Mesendoderm (in vitro differentiated cells): ENCODE results near the gene AKT1.
"Not testable (repeated sequence)": the region's sequence is repeated elsewhere in the genome, so short reads cannot be mapped to it uniquely, and the experiment has no call there.

Experiments
- DNase-seq: peaks from one replicate; pipeline ENCODE4 v3.0.0; 2013
- H2AK5ac ChIP-seq: 2 replicates; pipeline ENCODE4 v1.6.1; 2013; ENCODE audit warnings: low read length, inconsistent platforms
- H2BK120ac ChIP-seq: 2 replicates; pipeline ENCODE4 v1.6.1; 2013; ENCODE audit warnings: low read depth, mild to moderate bottlenecking, low read length, moderate library complexity, mixed read lengths
- H2BK15ac ChIP-seq: replicated peaks from 2 replicates; pipeline ENCODE4 v1.6.1; 2013; ENCODE audit warnings: low read depth, mild to moderate bottlenecking, moderate library complexity
- H2BK5ac ChIP-seq: 2 replicates; pipeline ENCODE4 v1.6.1; 2013; ENCODE audit warnings: low read length, inconsistent platforms
- H3K18ac ChIP-seq: 2 replicates; pipeline ENCODE4 v1.6.1; 2013; ENCODE audit warnings: mild to moderate bottlenecking, low read length, mixed read lengths
- H3K23ac ChIP-seq: one replicate; pipeline ENCODE4 v1.6.1; 2013; ENCODE audit warnings: low read length
- H3K27ac ChIP-seq: 2 replicates; pipeline ENCODE4 v1.5.1; 2013; ENCODE audit warnings: low read depth, mild to moderate bottlenecking, inconsistent platforms, low read length, moderate library complexity
- H3K27me3 ChIP-seq: 2 replicates; pipeline ENCODE4 v1.6.1; 2013; ENCODE audit warnings: low read length, control low read depth, mild to moderate bottlenecking, inconsistent platforms; ENCODE audit not compliant: insufficient read depth, poor library complexity
- H3K36me3 ChIP-seq: 2 replicates; pipeline ENCODE4 v1.6.1; 2013; ENCODE audit warnings: low read length, inconsistent platforms; ENCODE audit not compliant: control insufficient read depth, insufficient read depth
- H3K4ac ChIP-seq: one replicate; pipeline ENCODE4 v1.6.1; 2013; ENCODE audit warnings: low read depth, mild to moderate bottlenecking, low read length, moderate library complexity
- H3K4me1 ChIP-seq: 2 replicates; pipeline ENCODE4 v1.6.1; 2013; ENCODE audit warnings: low read depth, low read length, inconsistent platforms; ENCODE audit not compliant: control insufficient read depth
- H3K4me2 ChIP-seq: 2 replicates; pipeline ENCODE4 v1.6.1; 2013; ENCODE audit warnings: low read length
- H3K4me3 ChIP-seq: 2 replicates; pipeline ENCODE4 v1.5.1; 2013; ENCODE audit warnings: mild to moderate bottlenecking, low read length
- H3K56ac ChIP-seq: one replicate; pipeline ENCODE4 v1.6.1; 2013; ENCODE audit warnings: low read length
- H3K79me1 ChIP-seq: 2 replicates; pipeline ENCODE4 v1.6.1; 2013; ENCODE audit warnings: low read length, inconsistent platforms
- H3K79me2 ChIP-seq: 2 replicates; pipeline ENCODE4 v1.6.1; 2013; ENCODE audit warnings: mild to moderate bottlenecking, low read length; ENCODE audit not compliant: control insufficient read depth, insufficient read depth
- H3K9ac ChIP-seq: 2 replicates; pipeline ENCODE4 v1.6.1; 2013; ENCODE audit warnings: low read length, inconsistent platforms
- H4K5ac ChIP-seq: one replicate; pipeline ENCODE4 v1.6.1; 2013; ENCODE audit warnings: low read length
- H4K8ac ChIP-seq: one replicate; pipeline ENCODE4 v1.6.1; 2013; ENCODE audit warnings: low read depth, mild to moderate bottlenecking, control low read depth, low read length, moderate library complexity
- WGBS: extraction: QIAGEN DNeasy Blood & Tissue Kit; methylation state at CpG from one replicate; pipeline ENCODE4 v1.1.7; 2013; ENCODE audit warnings: low lambda C conversion rate, missing lambda C conversion rate; ENCODE audit not compliant: insufficient coverage; ENCODE audit errors: extremely low coverage; 5-methylcytosine and 5-hydroxymethylcytosine counted together

The AKT1 gene

DNA sequence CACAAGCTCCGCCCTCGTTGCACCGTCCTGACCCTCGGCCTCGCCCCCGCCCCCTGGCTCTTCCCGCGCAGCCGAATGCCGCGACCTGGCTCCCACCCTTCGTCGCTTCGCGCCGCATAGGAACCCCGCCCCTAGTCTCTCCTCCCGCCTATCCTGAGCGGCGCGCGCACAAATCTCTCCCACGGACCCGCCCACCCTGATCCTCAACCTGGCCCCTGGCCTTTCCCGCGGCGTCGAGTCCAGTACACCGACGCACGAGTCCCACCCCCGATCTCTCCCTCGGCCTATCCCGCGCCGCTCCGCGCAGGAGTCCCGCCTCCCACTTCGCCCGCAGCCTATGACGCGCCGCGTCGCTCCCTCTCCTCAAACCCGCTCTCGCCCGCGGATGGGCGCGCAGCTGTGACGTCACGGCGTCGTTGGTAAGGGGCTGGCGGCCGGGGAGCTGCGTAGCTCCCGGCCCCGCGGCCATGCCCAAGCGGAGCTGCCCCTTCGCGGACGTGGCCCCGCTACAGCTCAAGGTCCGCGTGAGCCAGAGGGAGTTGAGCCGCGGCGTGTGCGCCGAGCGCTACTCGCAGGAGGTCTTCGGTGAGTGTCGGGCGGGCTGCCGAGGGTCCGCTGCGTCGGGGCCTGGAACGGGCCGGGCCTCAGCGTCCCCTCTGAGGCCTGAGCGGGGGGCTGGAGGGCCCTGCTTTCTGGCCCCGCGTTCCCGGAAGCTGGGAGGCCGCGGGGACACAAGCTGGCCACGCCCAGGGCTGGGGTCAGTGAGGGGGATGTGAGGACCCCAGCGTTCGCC lies 42.6 kb downstream of the AKT1 start, which contains the start of gene SIVA1:
Gene SIVA1, plus strand, starts transcription at position 413 of the 793 bp plus-strand sequence. Its CDS starts 55 bp downstream, at position 468.
- Histone ChIP-seq H2AK5ac (no peak within 1 kb of the TSS), H3K9ac (peak within 1 kb of the TSS; percentile 95), H4K5ac (no peak within 1 kb of the TSS), H2BK15ac (no peak within 1 kb of the TSS), H3K4me1 (peaks cover 4% of the 10 kb centered on the region), H3K4me2 (peak within 1 kb of the TSS; percentile 83), H3K27ac (peak within 1 kb of the TSS; percentile 34), H2BK120ac (no peak within 1 kb of the TSS), H4K8ac (no peak within 1 kb of the TSS), H3K18ac (peak within 1 kb of the TSS; percentile 64), H3K79me1 (peaks cover 27% of the 10 kb centered on the region), H3K4me3 (peak within 1 kb of the TSS; percentile 91), H3K79me2 (peaks cover 32% of the 10 kb centered on the region), H2BK5ac (no peak within 1 kb of the TSS), H3K4ac (peak within 1 kb of the TSS; percentile 1), H3K56ac (peak within 1 kb of the TSS; percentile 92), H3K36me3 (peaks cover 8% of the 10 kb centered on the region), H3K27me3 (no peaks in the 10 kb centered on the region), H3K23ac (peak within 1 kb of the TSS; percentile 48)
- no CpG with 5 or more reads among the region's 95 CpGs for WGBS
- peak; percentile 100 for DNase-seq

DNA sequence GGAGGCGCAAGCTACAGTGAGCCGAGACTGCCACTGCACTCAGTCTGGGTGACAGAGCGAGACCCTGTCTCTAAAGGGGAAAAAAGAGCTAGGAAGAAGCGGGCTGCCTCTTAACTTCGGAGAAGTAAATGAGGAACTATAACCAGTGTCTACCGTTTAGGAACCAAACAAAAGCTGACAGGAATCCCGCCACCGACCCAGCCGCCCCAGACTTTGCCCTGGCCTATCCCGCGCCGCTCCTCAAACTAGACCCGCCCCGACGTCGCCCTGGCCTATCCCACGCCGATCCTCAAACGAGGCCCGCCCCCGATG lies 43.2 kb downstream of the AKT1 start:
- no CpG with 5 or more reads among the region's 21 CpGs for WGBS
- no peak overlapping the region for H4K5ac ChIP-seq
- no peak overlapping the region for H2BK5ac ChIP-seq
- peak overlapping the region; percentile 34 for H3K27ac ChIP-seq
- no peak overlapping the region for H4K8ac ChIP-seq
- H3K79me2 ChIP-seq = peaks cover 29% of the 10 kb centered on the region
- DNase-seq = no peak
- H2BK120ac ChIP-seq = no peak overlapping the region
- peaks cover 4% of the 10 kb centered on the region for H3K4me1 ChIP-seq
- H3K9ac ChIP-seq = peak overlapping the region; percentile 81
- H3K4me3 ChIP-seq = no peak overlapping the region
- no peak overlapping the region for H3K23ac ChIP-seq
- peaks cover 27% of the 10 kb centered on the region for H3K79me1 ChIP-seq
- no peak overlapping the region for H3K18ac ChIP-seq
- H3K4me2 ChIP-seq = peak overlapping the region; percentile 83
- H3K56ac ChIP-seq = peak overlapping the region; percentile 87
- H3K36me3 ChIP-seq = peaks cover 3% of the 10 kb centered on the region
- H3K4ac ChIP-seq = peak overlapping the region; percentile 1
- no peaks in the 10 kb centered on the region for H3K27me3 ChIP-seq
- H2AK5ac ChIP-seq = no peak overlapping the region
- no peak overlapping the region for H2BK15ac ChIP-seq

DNA sequence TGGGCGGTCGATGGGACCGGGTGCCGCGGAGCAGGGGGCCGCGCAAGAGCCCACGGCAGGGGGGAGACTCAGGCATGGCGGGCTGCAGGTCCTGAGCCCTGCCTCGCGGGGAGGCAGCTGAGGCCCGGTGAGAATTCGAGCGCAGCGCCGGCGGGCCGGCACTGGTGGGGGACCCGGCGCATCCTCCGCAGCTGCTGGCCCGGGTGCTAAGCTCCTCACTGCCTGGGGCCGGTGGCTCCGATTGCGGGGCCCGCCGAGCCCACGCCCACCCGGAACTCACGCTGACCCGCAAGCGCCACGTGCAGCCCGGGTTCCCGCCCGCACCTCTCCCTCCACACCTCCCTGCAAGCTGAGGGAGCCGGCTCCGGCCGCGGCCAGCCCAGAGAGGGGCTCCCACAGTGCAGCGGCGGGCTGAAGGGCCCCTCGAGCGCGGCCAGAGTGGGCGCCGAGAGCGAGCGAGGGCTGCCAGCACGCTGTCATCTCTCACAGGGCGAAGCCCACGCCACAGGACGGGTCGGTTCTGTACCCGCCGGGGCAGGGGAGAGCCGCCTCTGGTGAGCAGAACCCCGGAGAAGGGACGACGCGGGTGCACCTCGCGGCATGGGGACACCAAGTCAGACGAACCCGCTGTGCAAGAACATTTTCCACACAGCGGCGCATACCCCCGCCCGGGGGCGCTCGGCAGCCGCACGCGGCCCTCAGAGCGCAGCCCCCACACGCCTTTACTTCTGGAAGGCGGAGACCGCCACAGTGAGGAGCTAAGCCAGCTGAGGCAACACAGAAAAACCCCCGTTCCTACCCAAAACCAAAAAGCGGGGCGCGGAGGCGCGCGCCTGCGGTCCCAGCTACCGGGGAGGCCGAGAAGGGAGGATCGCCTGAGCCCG lies 43.8 kb downstream of the AKT1 start:
- Histone ChIP-seq H2AK5ac (no peak overlapping the region), H3K79me2 (peaks cover 29% of the 10 kb centered on the region), H2BK120ac (no peak overlapping the region), H3K27me3 (no peaks in the 10 kb centered on the region), H2BK15ac (no peak overlapping the region), H3K4me2 (peak overlapping the region; percentile 83), H3K4me1 (peaks cover 4% of the 10 kb centered on the region), H3K9ac (peak overlapping the region; percentile 81), H3K56ac (peak overlapping the region; percentile 87), H4K8ac (no peak overlapping the region), H3K18ac (no peak overlapping the region), H3K4ac (peak overlapping the region; percentile 1), H4K5ac (no peak overlapping the region), H3K36me3 (no peaks in the 10 kb centered on the region), H3K79me1 (peaks cover 27% of the 10 kb centered on the region), H3K4me3 (no peak overlapping the region), H3K23ac (no peak overlapping the region), H2BK5ac (no peak overlapping the region), H3K27ac (peak overlapping the region; percentile 34)
- WGBS = no CpG with 5 or more reads among the region's 90 CpGs
- no peak for DNase-seq

DNA sequence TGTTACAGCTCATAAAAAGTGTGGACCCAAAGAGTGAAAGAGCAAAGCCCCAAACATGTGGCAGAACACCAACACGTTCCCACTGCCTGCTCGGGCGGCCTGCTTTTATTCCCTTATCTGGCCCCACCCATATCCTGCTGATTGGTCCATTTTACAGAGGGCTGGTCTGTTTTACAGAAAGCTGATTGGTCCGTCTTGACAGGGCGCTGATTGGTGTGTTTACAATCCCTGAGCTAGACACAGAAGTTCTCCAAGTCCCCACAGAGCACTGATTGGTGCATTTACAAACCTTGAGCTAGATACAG lies 44.8 kb downstream of the AKT1 start:
- not testable (repeated sequence) for DNase-seq, H3K56ac ChIP-seq, H3K4me3 ChIP-seq, H2BK5ac ChIP-seq, H3K23ac ChIP-seq, H3K4me1 ChIP-seq, H3K27ac ChIP-seq, H3K4me2 ChIP-seq, H4K8ac ChIP-seq, H4K5ac ChIP-seq, H3K36me3 ChIP-seq, H2BK120ac ChIP-seq, H2BK15ac ChIP-seq, H3K9ac ChIP-seq, H3K4ac ChIP-seq, H3K18ac ChIP-seq, H3K27me3 ChIP-seq, H2AK5ac ChIP-seq
- no CpG with 5 or more reads among the region's 5 CpGs for WGBS
- peaks cover 21% of the 10 kb centered on the region for H3K79me1 ChIP-seq
- H3K79me2 ChIP-seq = peaks cover 25% of the 10 kb centered on the region

DNA sequence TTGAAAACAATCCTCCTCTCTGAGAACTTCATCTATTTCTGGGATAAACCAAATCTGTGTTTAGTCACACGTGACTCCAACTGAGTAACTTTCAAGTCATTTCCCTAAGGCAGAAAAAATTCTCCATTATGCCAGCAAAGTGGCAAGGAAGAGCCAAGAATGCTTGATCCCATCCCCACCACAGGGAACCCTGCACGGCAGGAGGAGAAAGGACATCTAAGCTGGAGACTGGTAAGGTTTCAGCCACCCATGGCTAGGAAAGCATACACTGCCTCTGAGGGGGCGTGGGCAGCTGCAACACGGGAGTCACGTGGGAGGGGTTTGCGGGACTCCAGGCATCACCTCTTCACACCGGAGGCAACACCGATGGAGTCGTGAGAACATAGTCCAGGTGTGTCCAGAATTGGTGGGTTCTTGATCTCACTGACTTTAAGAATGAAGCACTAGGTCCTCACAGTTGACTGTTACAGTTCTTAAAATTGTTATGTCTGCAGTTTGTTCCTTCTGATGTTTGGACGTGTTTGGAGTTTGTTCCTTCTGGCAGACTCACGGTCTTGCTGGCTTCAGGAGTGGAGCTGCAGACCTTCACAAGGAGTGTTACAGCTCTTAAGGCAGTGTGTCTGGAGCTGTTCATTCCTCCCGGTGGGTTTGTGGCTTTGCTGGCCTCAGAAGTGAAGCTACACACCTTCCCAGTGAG lies 45.3 kb downstream of the AKT1 start:
- Histone ChIP-seq H3K79me2 (peaks cover 20% of the 10 kb centered on the region), H3K79me1 (peaks cover 18% of the 10 kb centered on the region), H3K4ac (no peak overlapping the region), H2BK15ac (no peak overlapping the region), H2BK120ac (no peak overlapping the region), H3K9ac (no peak overlapping the region), H3K27me3 (no peaks in the 10 kb centered on the region), H2AK5ac (no peak overlapping the region), H2BK5ac (no peak overlapping the region), H4K5ac (no peak overlapping the region), H3K4me1 (peaks cover 4% of the 10 kb centered on the region), H3K27ac (no peak overlapping the region), H3K56ac (no peak overlapping the region), H3K4me2 (no peak overlapping the region), H3K4me3 (no peak overlapping the region), H4K8ac (no peak overlapping the region), H3K18ac (no peak overlapping the region), H3K23ac (no peak overlapping the region), H3K36me3 (no peaks in the 10 kb centered on the region)
- no peak for DNase-seq
- no CpG with 5 or more reads among the region's 12 CpGs for whole genome bisulfite sequencing
